ENCODE data around the gene ZNF506.
"Not testable (repeated sequence)": the region's sequence is repeated elsewhere in the genome, so short reads cannot be mapped to it uniquely, and the experiment has no call there.

Gene ZNF506

GRCh38 chr19:19821366-19821951 is at the start of gene ZNF506:
TSS of gene ZNF506 (minus strand) at chr19:19821750. CDS start at chr19:19821603, 147 bp downstream.
- H4K20me1 ChIP-seq, result no peaks in the 10 kb centered on the region
- H3K27ac ChIP-seq, result peak within 1 kb of the TSS; percentile 95
- peaks cover 80% of the 10 kb centered on the region for H3K9me3 ChIP-seq
- no peaks in the 10 kb centered on the region for H3K27me3 ChIP-seq
- peak within 1 kb of the TSS; percentile 94 for H3K9ac ChIP-seq
- peak within 1 kb of the TSS; percentile 91 for H3K4me2 ChIP-seq
- peaks cover 9% of the 10 kb centered on the region; the same call in 1 of the 2 replicates for H3K4me1 ChIP-seq
- H3K4me3 ChIP-seq, result peak within 1 kb of the TSS; percentile 87
- no peak for TF ChIP-seq Cebpa-rat (IDR thresholded peaks at IDR 0.05)
- H3K36me3 ChIP-seq, result peaks cover 40% of the 10 kb centered on the region

GRCh38 chr19:19870086-19870485 is 48.5 kb upstream of the ZNF506 start:
- not testable (repeated sequence) for H3K27me3 ChIP-seq, H3K4me2 ChIP-seq, H3K27ac ChIP-seq, H3K4me1 ChIP-seq, H4K20me1 ChIP-seq, H3K9ac ChIP-seq
- Histone ChIP-seq H3K4me3 (peak overlapping the region; percentile 7; the same call in 1 of the 2 replicates), H3K9me3 (peaks cover 85% of the 10 kb centered on the region), H3K36me3 (peaks cover 78% of the 10 kb centered on the region)

GRCh38 chr19:19866611-19867248 is 45.2 kb upstream of the ZNF506 start:
- Histone ChIP-seq H3K9me3 (peaks cover 85% of the 10 kb centered on the region), H3K27me3 (no peaks in the 10 kb centered on the region), H3K27ac (peak overlapping the region; percentile 96), H3K4me2 (peak overlapping the region; percentile 62), H4K20me1 (no peaks in the 10 kb centered on the region), H3K4me1 (peaks cover 6% of the 10 kb centered on the region; the same call in 1 of the 2 replicates), H3K9ac (peak overlapping the region; percentile 97), H3K4me3 (peak overlapping the region; percentile 80), H3K36me3 (peaks cover 44% of the 10 kb centered on the region)
- no peak for TF ChIP-seq Cebpa-rat (IDR thresholded peaks at IDR 0.05)

GRCh38 chr19:19865750-19866610 is 44.4 kb upstream of the ZNF506 start, which contains the start of gene ZNF253:
TSS of gene ZNF253 (plus strand) at chr19:19865882. CDS start at chr19:19865997, 115 bp downstream.
- TF ChIP-seq Cebpa-rat (IDR thresholded peaks at IDR 0.05), result no peak
- Histone ChIP-seq H3K4me3 (peak within 1 kb of the TSS; percentile 80), H3K27ac (peak within 1 kb of the TSS; percentile 96), H3K9ac (peak within 1 kb of the TSS; percentile 97), H3K36me3 (peaks cover 37% of the 10 kb centered on the region), H3K27me3 (no peaks in the 10 kb centered on the region), H3K9me3 (peaks cover 85% of the 10 kb centered on the region), H3K4me2 (peak within 1 kb of the TSS; percentile 62), H3K4me1 (peaks cover 6% of the 10 kb centered on the region; the same call in 1 of the 2 replicates), H4K20me1 (no peaks in the 10 kb centered on the region)

GRCh38 chr19:19860756-19861390 is 39.3 kb upstream of the ZNF506 start:
- H3K27me3 ChIP-seq, result no peaks in the 10 kb centered on the region
- H3K4me1 ChIP-seq, result peaks cover 10% of the 10 kb centered on the region
- no peak overlapping the region for H3K9ac ChIP-seq
- no peak overlapping the region for H3K27ac ChIP-seq
- no peak overlapping the region for H3K4me2 ChIP-seq
- H3K36me3 ChIP-seq, result no peaks in the 10 kb centered on the region
- no peak for TF ChIP-seq Cebpa-rat (IDR thresholded peaks at IDR 0.05)
- peak overlapping the region; percentile 40 for H3K4me3 ChIP-seq
- peaks cover 86% of the 10 kb centered on the region for H3K9me3 ChIP-seq
- no peaks in the 10 kb centered on the region for H4K20me1 ChIP-seq

GRCh38 chr19:19858751-19859150 is 37.2 kb upstream of the ZNF506 start:
- Histone ChIP-seq H3K9me3 (peaks cover 75% of the 10 kb centered on the region), H3K27me3 (no peaks in the 10 kb centered on the region), H4K20me1 (no peaks in the 10 kb centered on the region), H3K4me3 (no peak overlapping the region), H3K4me1 (peaks cover 10% of the 10 kb centered on the region), H3K9ac (no peak overlapping the region), H3K36me3 (no peaks in the 10 kb centered on the region), H3K27ac (no peak overlapping the region), H3K4me2 (peak overlapping the region; percentile 44)
- TF ChIP-seq Cebpa-rat (IDR thresholded peaks at IDR 0.05), result no peak

GRCh38 chr19:19851740-19852139 is 30.2 kb upstream of the ZNF506 start:
- not testable (repeated sequence) for H4K20me1 ChIP-seq, H3K4me2 ChIP-seq, H3K36me3 ChIP-seq, H3K27ac ChIP-seq, H3K4me3 ChIP-seq, H3K9ac ChIP-seq, H3K4me1 ChIP-seq, H3K27me3 ChIP-seq
- H3K9me3 ChIP-seq, result peaks cover 37% of the 10 kb centered on the region

GRCh38 chr19:19849056-19849455 is 27.5 kb upstream of the ZNF506 start:
- Histone ChIP-seq H3K36me3 (no peaks in the 10 kb centered on the region), H3K4me2 (no peak overlapping the region), H3K9ac (no peak overlapping the region), H3K4me3 (no peak overlapping the region), H4K20me1 (no peaks in the 10 kb centered on the region), H3K27ac (no peak overlapping the region), H3K9me3 (peaks cover 51% of the 10 kb centered on the region), H3K27me3 (no peaks in the 10 kb centered on the region), H3K4me1 (no peaks in the 10 kb centered on the region)
- TF ChIP-seq Cebpa-rat (IDR thresholded peaks at IDR 0.05), result no peak

GRCh38 chr19:19847781-19848180 is 26.2 kb upstream of the ZNF506 start:
- no peak for TF ChIP-seq Cebpa-rat (IDR thresholded peaks at IDR 0.05)
- no peak overlapping the region for H3K9ac ChIP-seq
- no peak overlapping the region for H3K4me2 ChIP-seq
- peaks cover 5% of the 10 kb centered on the region; the same call in 1 of the 2 replicates for H3K36me3 ChIP-seq
- H3K27ac ChIP-seq, result no peak overlapping the region
- H3K4me3 ChIP-seq, result no peak overlapping the region
- H4K20me1 ChIP-seq, result no peaks in the 10 kb centered on the region
- H3K27me3 ChIP-seq, result no peaks in the 10 kb centered on the region
- peaks cover 64% of the 10 kb centered on the region for H3K9me3 ChIP-seq
- no peaks in the 10 kb centered on the region for H3K4me1 ChIP-seq
